ENCODE measurements around the gene FOXL3. TPM values are rescaled to one million over a fixed set of nuclear protein-coding genes. Genes with fewer than 3 reads are reported as not detected.

Gene FOXL3
- total RNA-seq, 1 donor: not detected

- TF ChIP-seq, protein P1, sequence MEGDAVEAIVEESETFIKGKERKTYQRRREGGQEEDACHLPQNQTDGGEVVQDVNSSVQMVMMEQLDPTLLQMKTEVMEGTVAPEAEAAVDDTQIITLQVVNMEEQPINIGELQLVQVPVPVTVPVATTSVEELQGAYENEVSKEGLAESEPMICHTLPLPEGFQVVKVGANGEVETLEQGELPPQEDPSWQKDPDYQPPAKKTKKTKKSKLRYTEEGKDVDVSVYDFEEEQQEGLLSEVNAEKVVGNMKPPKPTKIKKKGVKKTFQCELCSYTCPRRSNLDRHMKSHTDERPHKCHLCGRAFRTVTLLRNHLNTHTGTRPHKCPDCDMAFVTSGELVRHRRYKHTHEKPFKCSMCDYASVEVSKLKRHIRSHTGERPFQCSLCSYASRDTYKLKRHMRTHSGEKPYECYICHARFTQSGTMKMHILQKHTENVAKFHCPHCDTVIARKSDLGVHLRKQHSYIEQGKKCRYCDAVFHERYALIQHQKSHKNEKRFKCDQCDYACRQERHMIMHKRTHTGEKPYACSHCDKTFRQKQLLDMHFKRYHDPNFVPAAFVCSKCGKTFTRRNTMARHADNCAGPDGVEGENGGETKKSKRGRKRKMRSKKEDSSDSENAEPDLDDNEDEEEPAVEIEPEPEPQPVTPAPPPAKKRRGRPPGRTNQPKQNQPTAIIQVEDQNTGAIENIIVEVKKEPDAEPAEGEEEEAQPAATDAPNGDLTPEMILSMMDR (IDR thresholded peaks at IDR 0.05; ENCODE audit: insufficient read depth, low read length): no peak
- H3K4me3 ChIP-seq (ENCODE audit: low read depth, low read length): no peak overlapping the region
- DNase-seq (ENCODE audit: low read depth): no peak
Observed at GRCh38 chr7:273327-273726, 16.6 kb upstream of the FOXL3 start.

DNA sequence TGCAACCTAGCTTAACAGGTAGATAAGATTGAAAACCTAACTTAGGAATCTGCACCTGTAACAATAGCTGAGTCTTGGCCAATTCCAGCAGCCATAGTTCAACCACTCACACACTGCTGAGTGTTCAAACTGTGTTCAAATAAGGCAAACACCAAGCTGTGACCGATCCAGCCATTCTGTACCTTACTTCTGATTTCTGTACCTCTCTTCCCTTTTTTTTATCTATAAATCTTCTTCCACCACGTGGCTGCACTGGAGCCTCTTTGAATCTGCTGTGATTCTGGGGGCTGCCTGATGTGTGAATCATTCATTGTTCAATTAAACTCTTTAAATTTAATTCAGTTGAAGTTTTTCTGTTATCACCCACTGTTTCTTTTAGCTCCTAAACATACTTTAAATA, 15.7 kb upstream of the FOXL3 start:
- TF ChIP-seq, protein P1 (IDR thresholded peaks at IDR 0.05; ENCODE audit: insufficient read depth, low read length): no peak

GRCh38 chr7:276230-276835, 13.6 kb upstream of the FOXL3 start:
- TF ChIP-seq, protein P1 (IDR thresholded peaks at IDR 0.05; ENCODE audit: insufficient read depth, low read length): no peak
- no peak overlapping the region for H3K4me3 ChIP-seq (ENCODE audit: low read depth, low read length)

More for the DNA sequence above, 15.7 kb upstream of the FOXL3 start:
- DNase-seq (ENCODE audit: low read depth): no peak
- no peak overlapping the region for H3K4me3 ChIP-seq (ENCODE audit: low read depth, low read length)

DNA sequence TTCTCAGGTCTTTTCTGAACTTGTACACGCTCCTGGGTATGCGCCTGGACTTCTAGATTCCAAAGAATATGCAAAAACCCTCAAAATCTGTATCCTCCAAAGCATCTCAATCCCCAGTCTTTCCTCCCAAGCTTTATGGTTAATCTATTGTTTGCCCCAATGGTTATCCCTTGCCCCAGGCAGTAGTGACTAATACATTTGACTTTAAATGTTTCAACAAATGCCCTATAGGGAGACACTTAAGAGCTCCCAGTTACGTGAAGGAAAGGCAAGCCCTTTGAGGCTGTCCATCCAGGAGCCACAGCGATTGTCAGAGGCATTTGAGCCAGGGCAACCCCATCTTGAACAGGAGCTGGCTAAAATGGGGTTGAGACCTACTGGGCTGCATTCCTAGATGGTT, 12.7 kb upstream of the FOXL3 start:
- TF ChIP-seq, protein P1 (IDR thresholded peaks at IDR 0.05; ENCODE audit: insufficient read depth, low read length): no peak
- H3K4me3 ChIP-seq (ENCODE audit: low read depth, low read length): no peak overlapping the region
- no peak for DNase-seq (ENCODE audit: low read depth)

More at GRCh38 chr7:276230-276835, 13.6 kb upstream of the FOXL3 start:
- DNase-seq (ENCODE audit: low read depth): no peak

- TF ChIP-seq, protein P1 (IDR thresholded peaks at IDR 0.05; ENCODE audit: insufficient read depth, low read length): no peak
- no peak for DNase-seq (ENCODE audit: low read depth)
- H3K4me3 ChIP-seq (ENCODE audit: low read depth, low read length): no peak overlapping the region
Observed at GRCh38 chr7:278081-278480, 11.9 kb upstream of the FOXL3 start.

DNA sequence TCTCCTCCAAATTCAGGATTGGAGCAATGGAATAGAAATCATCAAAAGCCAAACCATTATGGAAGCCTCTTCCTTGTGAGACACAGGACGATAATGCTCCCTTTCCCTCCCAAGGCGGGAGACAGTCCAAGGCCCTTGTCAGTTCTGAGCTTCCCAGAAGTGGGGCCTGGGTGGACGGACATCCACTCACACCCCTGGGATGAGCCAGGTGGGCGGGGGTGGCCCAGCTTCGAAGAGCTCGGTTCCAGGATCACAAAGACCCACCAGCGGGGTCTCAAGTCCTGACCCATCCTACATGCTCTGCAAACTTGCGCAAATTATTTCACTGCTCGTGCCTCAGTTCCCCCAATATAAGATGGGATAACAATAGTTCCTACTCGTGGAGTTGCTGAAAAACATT, 10.1 kb upstream of the FOXL3 start:
- TF ChIP-seq, protein P1 (IDR thresholded peaks at IDR 0.05; ENCODE audit: insufficient read depth, low read length): no peak
- DNase-seq (ENCODE audit: low read depth): no peak
- H3K4me3 ChIP-seq (ENCODE audit: low read depth, low read length): no peak overlapping the region

DNA sequence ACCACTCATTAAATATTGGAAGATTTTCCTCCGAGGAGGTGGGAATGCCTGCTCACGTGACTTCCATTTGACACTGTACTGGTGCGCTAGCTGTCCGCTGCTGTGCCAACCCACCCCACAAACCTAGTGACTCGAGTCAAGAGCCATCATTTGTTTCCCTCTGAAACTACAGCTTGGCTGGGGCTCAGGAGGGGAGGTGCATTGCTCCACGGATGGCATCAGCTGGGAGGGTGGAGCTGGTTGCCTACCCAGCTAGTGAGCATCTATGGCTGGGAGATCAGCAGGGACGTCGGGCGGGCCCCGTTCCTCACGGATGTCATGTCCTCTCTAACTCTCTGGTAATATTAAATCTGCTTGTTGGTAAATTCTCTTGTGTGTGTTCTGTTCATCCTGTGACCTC, 9.5 kb upstream of the FOXL3 start:
- no peak overlapping the region for H3K4me3 ChIP-seq (ENCODE audit: low read depth, low read length)
- no peak for DNase-seq (ENCODE audit: low read depth)
- TF ChIP-seq, protein P1 (IDR thresholded peaks at IDR 0.05; ENCODE audit: insufficient read depth, low read length): no peak
